Tibial artery (tissue), 4 donors: ENCODE measurements around the gene SEC24D.

Experiments used
- DNase-seq, 2 donors: peaks; one replicate each; pipeline ENCODE4 v3.0.0-alpha.2; 2019
- H3K27ac ChIP-seq, 2 donors: fragments of 200-600 bp; sonication (generic) in 1 of 2; 1 replicate in 1 of 2; 2 replicates in 1 of 2; pipeline ENCODE4 v1.5.1; 2018 to 2019; ENCODE audit warnings: mild to moderate bottlenecking in 1 of 2
- H3K27me3 ChIP-seq, 2 donors: fragments of 200-600 bp; sonication (generic) in 1 of 2; one replicate each; pipeline versions ENCODE4 v1.5.1 to v1.6.0; 2016 to 2019
- H3K36me3 ChIP-seq, 3 donors: fragments of 200-600 bp; sonication (generic) in 2 of 3; one replicate each; pipeline ENCODE4 v1.5.1; 2016 to 2019; ENCODE audit warnings: mild to moderate bottlenecking in 2 of 3
- H3K4me1 ChIP-seq, 4 donors: fragments of 200-600 bp; sonication (generic) in 2 of 4; 1 replicate in 3 of 4; 2 replicates in 1 of 4; pipeline ENCODE4 v1.5.1; 2016 to 2019
- H3K4me3 ChIP-seq, 2 donors: fragments of 200-600 bp; sonication (generic) in 1 of 2; 1 replicate in 1 of 2; 2 replicates in 1 of 2; pipeline ENCODE4 v1.5.1; 2018 to 2019; ENCODE audit warnings: mild to moderate bottlenecking in 2 of 2
- H3K9me3 ChIP-seq, 3 donors: fragments of 200-600 bp; sonication (generic) in 1 of 3; one replicate each; pipeline ENCODE4 v1.5.1; 2016 to 2019
- CTCF ChIP-seq, 2 experiments: fragments of 200-600 bp in 1 of 2; fragments of 450-650 bp in 1 of 2; IDR thresholded peaks; one replicate each; pipeline ENCODE4 v1.5.1; 2017 to 2019; ENCODE audit warnings: antibody characterized with exemption in 2 of 2, mild to moderate bottlenecking in 1 of 2, moderate library complexity in 1 of 2
- intact Hi-C: fragments of 100-400 bp; cut with DNase I; formaldehyde crosslinking; loops from one replicate; pipeline ENCODE4 v1.15.0; 2023; ENCODE audit warnings: low total_unique reads

Gene SEC24D

GRCh38 chr4:118843237-118843636, 7.3 kb upstream of the SEC24D start:
- intact Hi-C loops, result no loop called here
- no peak for TF ChIP-seq CTCF (IDR thresholded peaks at IDR 0.05)
- no peak for DNase-seq
- no peaks in the 10 kb centered on the region for H3K4me1 ChIP-seq
- H3K36me3 ChIP-seq, result no peaks in the 10 kb centered on the region
- no peak overlapping the region for H3K4me3 ChIP-seq
- H3K27ac ChIP-seq, result no peak overlapping the region
- no peaks in the 10 kb centered on the region for H3K27me3 ChIP-seq
- no peaks in the 10 kb centered on the region for H3K9me3 ChIP-seq

DNA sequence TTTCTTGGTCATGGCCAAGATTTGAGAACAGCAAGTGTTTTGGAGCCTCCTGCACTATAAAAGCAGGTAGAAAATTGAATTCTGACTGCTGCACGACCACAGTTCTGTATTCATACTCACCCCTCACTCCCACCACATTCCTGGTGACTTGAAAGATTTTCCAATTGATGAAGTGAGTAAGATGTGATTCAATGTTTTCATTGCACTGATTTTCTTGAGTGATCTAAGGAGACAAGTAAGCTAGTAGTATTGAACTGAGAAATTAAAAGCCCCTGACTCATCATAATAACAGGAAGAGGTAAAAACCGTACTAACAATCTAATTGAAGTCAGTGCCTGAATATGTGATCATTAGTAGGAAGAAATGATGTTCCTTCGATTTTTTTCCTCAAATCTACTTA, 6.1 kb upstream of the SEC24D start:
- no peak overlapping the region for H3K4me3 ChIP-seq
- no peaks in the 10 kb centered on the region for H3K27me3 ChIP-seq
- intact Hi-C loops, result no loop called here
- no peaks in the 10 kb centered on the region for H3K4me1 ChIP-seq
- no peak for TF ChIP-seq CTCF (IDR thresholded peaks at IDR 0.05)
- no peak overlapping the region for H3K27ac ChIP-seq
- no peaks in the 10 kb centered on the region for H3K9me3 ChIP-seq
- no peaks in the 10 kb centered on the region for H3K36me3 ChIP-seq
- no peak for DNase-seq

GRCh38 chr4:118839221-118839927, 3.4 kb upstream of the SEC24D start:
- Histone ChIP-seq H3K36me3 (no peaks in the 10 kb centered on the region), H3K27me3 (no peaks in the 10 kb centered on the region), H3K9me3 (no peaks in the 10 kb centered on the region), H3K4me3 (no peak overlapping the region), H3K27ac (no peak overlapping the region), H3K4me1 (peaks cover 0 to 10% (median 0%) of the 10 kb centered on the region in 4 donors)
- intact Hi-C loops, result no loop called here
- no peak for TF ChIP-seq CTCF (IDR thresholded peaks at IDR 0.05)
- no peak for DNase-seq

DNA sequence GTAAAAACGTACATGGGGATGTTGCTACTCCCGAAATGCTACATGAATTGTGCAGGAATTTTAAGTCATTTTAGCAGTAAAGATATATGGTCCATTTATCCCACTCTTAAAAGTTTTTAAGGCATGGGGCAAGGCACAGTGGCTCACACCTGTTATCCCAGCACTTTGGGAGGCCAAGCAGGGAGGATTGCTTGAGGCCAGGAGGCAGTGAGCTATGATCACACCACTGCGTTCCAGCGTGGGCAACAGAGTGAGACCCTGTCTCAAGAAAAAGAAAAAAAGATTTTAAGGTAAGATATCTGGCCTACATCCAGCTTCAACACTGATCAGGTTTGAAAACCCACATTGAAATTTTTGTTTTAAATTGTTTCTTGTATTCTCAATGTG, 1.2 kb upstream of the SEC24D start:
- no peak overlapping the region for H3K4me3 ChIP-seq
- intact Hi-C loops, result no loop called here
- peak overlapping the region in 1 of 2 donors; percentile 51 for H3K27ac ChIP-seq

GRCh38 chr4:118836301-118837120, 585 bp upstream of the SEC24D start:
- peak in 1 of 2 donors; percentile 36 for DNase-seq
- no peaks in the 10 kb centered on the region for H3K27me3 ChIP-seq
- peaks cover 9 to 17% (median 14%) of the 10 kb centered on the region in 3 donors for H3K36me3 ChIP-seq
- H3K9me3 ChIP-seq, result no peaks in the 10 kb centered on the region
- intact Hi-C loops, result no loop called here
- no peak for TF ChIP-seq CTCF (IDR thresholded peaks at IDR 0.05)
- H3K27ac ChIP-seq, result peak overlapping the region; percentile 51 to 91
- H3K4me1 ChIP-seq, result peaks cover 0 to 38% (median 17%) of the 10 kb centered on the region in 4 donors
- H3K4me3 ChIP-seq, result peak overlapping the region; percentile 67 to 92

More for the DNA sequence above, 1.2 kb upstream of the SEC24D start:
- Histone ChIP-seq H3K4me1 (peaks cover 0 to 32% (median 14%) of the 10 kb centered on the region in 4 donors), H3K27me3 (no peaks in the 10 kb centered on the region), H3K9me3 (no peaks in the 10 kb centered on the region), H3K36me3 (peaks cover 3 to 11% (median 10%) of the 10 kb centered on the region in 3 donors)
- no peak for TF ChIP-seq CTCF (IDR thresholded peaks at IDR 0.05)
- no peak for DNase-seq
